HepG2 (cell line): ENCODE data around the gene ATP2C2. TPM values are rescaled to one million over a fixed set of nuclear protein-coding genes. Genes with fewer than 3 reads are reported as not detected.

ENCODE experiments used
- ATAC-seq: fragments of 200-7000 bp; cut with Tn5 transposase; 3 replicates; pipeline ENCODE4 v1.9.1; 2020; ENCODE audit warnings: mild to moderate bottlenecking, moderate library complexity
- BruUV-seq: library from RNA; stranded (reverse); fragments of 400-500 nt; replicated peaks from 2 replicates; lab custom pipeline; 2021; lab: Mats Ljungman, UMichigan
- CTCF ChIA-PET: fragments of 300-600 bp; formaldehyde crosslinking; extraction: SDS; loops from one replicate; lab custom pipeline; 2021; ENCODE audit warnings: low total read pairs, inconsistent platforms, low intra/inter-chr PET ratio; lab: Yijun Ruan, JAX
- POLR2A ChIA-PET: fragments of 350-600 bp; sonication (Branson Sonifier 250); formaldehyde crosslinking; loops from one replicate; lab custom pipeline; 2020; ENCODE audit warnings: antibody characterized with exemption, inconsistent platforms; lab: Yijun Ruan, JAX
- DNase-seq: peaks from one replicate; pipeline ENCODE4 v3.0.0-alpha.2; 2015; ENCODE audit warnings: low spot score
- FAIRE-seq: peaks from 3 replicates; lab custom pipeline; 2011; peaks lifted over from hg19 to GRCh38; lab: Jason Lieb, UNC
- H2AFZ ChIP-seq: one replicate; pipeline ENCODE4 v1.6.1; 2011; ENCODE audit warnings: low read length, inconsistent platforms
- H3K27ac ChIP-seq: fragments of 300-600 bp; 3 replicates; pipeline ENCODE4 v1.8.0; 2011; ENCODE audit warnings: mixed run types, mild to moderate bottlenecking, mixed read lengths, low read length, inconsistent platforms; ENCODE audit not compliant: insufficient read depth; ENCODE audit errors: extremely low read length
- H3K27me3 ChIP-seq, 2 experiments: fragments of 200-600 bp in 1 of 2; 2 replicates in 1 of 2; 3 replicates in 1 of 2; pipeline versions ENCODE4 v1.6.0 to v1.8.0; 2011; ENCODE audit warnings: low read length in 2 of 2, mild to moderate bottlenecking in 2 of 2, moderate library complexity in 2 of 2, inconsistent platforms in 1 of 2; ENCODE audit not compliant: insufficient read depth in 2 of 2, control insufficient read depth in 1 of 2
- H3K36me3 ChIP-seq, 2 experiments: fragments of 200-600 bp in 1 of 2; replicated peaks in 1 of 2; 2 replicates in 1 of 2; 3 replicates in 1 of 2; pipeline versions ENCODE4 v1.5.1 to v1.8.0; 2011; ENCODE audit warnings: low read length in 2 of 2, inconsistent platforms in 1 of 2; ENCODE audit not compliant: insufficient read depth in 2 of 2, control insufficient read depth in 1 of 2
- H3K4me1 ChIP-seq: 2 replicates; pipeline ENCODE4 v1.5.1; 2012; ENCODE audit warnings: low read length, inconsistent platforms; ENCODE audit not compliant: insufficient read depth
- H3K4me2 ChIP-seq: 2 replicates; pipeline ENCODE4 v1.6.0; 2011; ENCODE audit warnings: low read depth, low read length, inconsistent platforms
- H3K4me3 ChIP-seq, 3 experiments: fragments of 200-600 bp in 1 of 3; sonication (generic), shearing (Covaris generic) in 1 of 3; replicated peaks in 1 of 3; 2 replicates each; pipeline ENCODE4 v1.5.1; 2011 to 2016; ENCODE audit warnings: low read length in 3 of 3, inconsistent platforms in 2 of 3, low read depth in 2 of 3, mild to moderate bottlenecking in 2 of 3, control low read depth in 1 of 3, mixed read lengths in 1 of 3; ENCODE audit not compliant: insufficient read depth in 1 of 3
- H3K79me2 ChIP-seq: one replicate; pipeline ENCODE4 v1.6.1; 2011; ENCODE audit warnings: low read length, inconsistent platforms; ENCODE audit not compliant: insufficient read depth
- H3K9ac ChIP-seq: 2 replicates; pipeline ENCODE4 v1.6.0; 2011; ENCODE audit warnings: mild to moderate bottlenecking, low read depth, low read length, inconsistent platforms; ENCODE audit not compliant: insufficient read depth
- H3K9me3 ChIP-seq: 2 replicates; pipeline ENCODE4 v1.5.1; 2012; ENCODE audit warnings: mild to moderate bottlenecking, low read length
- H4K20me1 ChIP-seq: 2 replicates; pipeline ENCODE4 v1.6.0; 2011; ENCODE audit warnings: inconsistent platforms, mild to moderate bottlenecking, low read length, moderate library complexity; ENCODE audit not compliant: insufficient read depth
- ARID2 ChIP-seq: sonication (generic); formaldehyde crosslinking; IDR thresholded peaks from 2 replicates; pipeline ENCODE4 v1.8.1; 2022; ENCODE audit warnings: mild to moderate bottlenecking, missing genetic modification reagents, borderline replicate concordance
- CTCF ChIP-seq: sonication (generic); formaldehyde crosslinking; IDR thresholded peaks from 2 replicates; pipeline ENCODE4 v1.5.0; 2020; ENCODE audit warnings: mild to moderate bottlenecking, missing genetic modification reagents, moderate library complexity
- GMEB1 ChIP-seq: sonication (generic); formaldehyde crosslinking; IDR thresholded peaks from 2 replicates; pipeline ENCODE4 v1.5.1; 2020; ENCODE audit warnings: missing genetic modification reagents, mild to moderate bottlenecking, borderline replicate concordance
- HDAC1 ChIP-seq: sonication (generic); formaldehyde crosslinking; IDR thresholded peaks from 2 replicates; pipeline ENCODE4 v1.5.1; 2020; ENCODE audit warnings: mild to moderate bottlenecking, missing genetic modification reagents
- JUNB ChIP-seq: sonication (generic); formaldehyde crosslinking; IDR thresholded peaks from 2 replicates; pipeline ENCODE4 v1.8.0; 2022; ENCODE audit warnings: missing genetic modification reagents, mild to moderate bottlenecking, borderline replicate concordance
- SOX5 ChIP-seq: IDR thresholded peaks from 2 replicates; pipeline ENCODE4 v1.6.1; 2016; ENCODE audit warnings: borderline replicate concordance
- SP5 ChIP-seq: IDR thresholded peaks from 2 replicates; pipeline ENCODE4 v1.6.1; 2016; ENCODE audit warnings: low read depth, borderline replicate concordance
- TFAP4 ChIP-seq: sonication (generic); IDR thresholded peaks from 2 replicates; pipeline ENCODE4 v1.6.1; 2016; ENCODE audit warnings: low read depth, borderline replicate concordance
- TFDP1 ChIP-seq: IDR thresholded peaks from 2 replicates; pipeline ENCODE4 v1.6.1; 2016; ENCODE audit warnings: missing compliant biosample characterization, missing genetic modification reagents, borderline replicate concordance
- ZNF382 ChIP-seq: sonication (generic); formaldehyde crosslinking; IDR thresholded peaks from 2 replicates; pipeline ENCODE4 v1.5.0; 2020; ENCODE audit warnings: missing genetic modification reagents, mild to moderate bottlenecking, borderline replicate concordance
- WGBS: methylation state at CpG from one replicate; pipeline ENCODE4 v1.1.6; 2017; ENCODE audit warnings: low lambda C conversion rate; 5-methylcytosine and 5-hydroxymethylcytosine counted together
- in situ Hi-C: cut with HindIII; loops from 2 replicates; pipeline ENCODE4 v1.10.0; 2017; ENCODE audit warnings: low pct_unique_long_range_greater_than_20kb; ENCODE audit not compliant: extremely low pct_ligation_motif_present
- intact Hi-C: fragments of 100-400 bp; cut with micrococcal nuclease; formaldehyde crosslinking; loops from one replicate; pipeline ENCODE4 v1.10.0; 2022; ENCODE audit not compliant: unreplicated experiment
- polyA plus RNA-seq, 8 experiments: library from polyadenylated mRNA; depleted of rRNA in 3 of 8; stranded (reverse) in 7 of 8; unstranded in 1 of 8; fragments of >200 nt; fragmentation: Illumina TruSeq in 4 of 8; extraction: Trizol in 4 of 8; gene quantifications; 2 replicates each; pipeline versions ENCODE4 v1.2.1 to v1.2.3, GENCODE V29; 2011 to 2016; ENCODE audit warnings: low read depth in 4 of 8, missing spikeins in 1 of 8, mixed read lengths in 1 of 8; ENCODE audit not compliant: insufficient read depth in 1 of 8
- total RNA-seq, 5 experiments: library from RNA; depleted of rRNA; stranded (reverse); fragments of >200 nt; fragmentation: Illumina TruSeq; extraction: Trizol; gene quantifications; 2 replicates each; pipeline ENCODE4 v1.2.3, GENCODE V29; 2016; ENCODE audit warnings: low read depth in 1 of 5

Gene ATP2C2
- total and polyA plus RNA-seq, 2 of the 13 experiments (the other 11 are each of a cell fraction or from before 2014, with no cell fraction given) = 0.07 TPM; not detected in 1

DNA sequence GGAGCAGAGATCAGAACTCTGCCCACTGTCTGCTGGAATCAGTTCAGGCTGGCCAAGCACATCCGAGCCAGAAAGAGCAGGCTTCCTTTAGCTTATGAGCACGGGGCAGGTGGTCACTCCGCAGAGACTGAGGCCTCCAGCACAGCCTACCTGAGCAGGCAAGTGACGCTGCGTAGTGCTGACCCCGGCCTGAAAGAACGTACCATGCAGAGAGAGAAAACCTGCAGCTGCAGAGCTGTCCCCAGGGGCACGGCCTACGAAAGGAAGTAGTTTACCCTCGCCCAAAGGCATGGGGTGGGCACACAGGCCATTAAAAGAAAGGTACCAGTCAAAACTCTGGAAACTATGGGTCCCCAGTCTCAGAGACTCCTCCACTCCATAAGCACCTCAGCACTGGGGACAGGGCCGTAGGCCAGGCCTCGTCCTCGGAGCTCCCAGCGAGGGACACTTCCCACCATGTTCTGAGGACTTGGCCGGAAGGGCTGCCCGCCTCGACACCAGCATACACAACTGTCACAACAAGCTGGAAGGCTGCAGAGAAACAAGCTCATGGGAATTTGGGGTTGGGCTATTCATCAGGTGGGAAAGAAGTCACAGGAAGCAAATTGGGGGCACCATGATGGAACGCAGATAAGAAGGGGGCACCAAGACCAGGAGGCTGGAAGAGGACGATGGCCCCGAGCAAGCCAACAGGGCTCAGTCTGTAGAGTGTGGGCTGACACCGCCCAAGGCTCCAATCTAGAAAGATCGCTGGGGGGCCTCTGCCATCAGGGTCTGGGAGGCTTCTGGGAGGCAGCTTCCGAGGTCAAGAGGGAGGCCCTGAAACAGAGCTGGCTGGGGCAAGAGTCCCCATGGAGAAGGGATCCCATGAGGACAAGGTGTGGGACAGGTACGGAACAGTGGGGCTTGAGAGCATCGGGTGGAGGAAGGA, 114.9 kb downstream of the ATP2C2 start:
- Histone ChIP-seq H3K4me3 (no peak overlapping the region), H3K36me3 (peaks cover 2 to 16% of the 10 kb centered on the region in 2 experiments; a peak in 3 of 5 replicates), H3K9ac (no peak overlapping the region), H3K4me1 (no peaks in the 10 kb centered on the region), H3K4me2 (no peak overlapping the region), H3K27me3 (no peaks in the 10 kb centered on the region), H2AFZ (no peak overlapping the region), H3K9me3 (no peaks in the 10 kb centered on the region), H3K79me2 (no peaks in the 10 kb centered on the region), H3K27ac (no peak overlapping the region), H4K20me1 (no peaks in the 10 kb centered on the region)
- BruUV-seq = no TSS peak
- in situ Hi-C loops = loop anchor here (5.0 kb wide), 1 partner anchor 206 kb away; no protein-coding TSS in a partner anchor
- FAIRE-seq (no peak), ATAC-seq (no peak), DNase-seq (no peak)
- TF ChIP-seq SP5 (CRISPR knock-in tag) (no peak), SOX5 (no peak), TFAP4 (no peak), TFDP1 (CRISPR knock-in tag) (no peak), ZNF382 (CRISPR knock-in tag) (no peak), CTCF (CRISPR knock-in tag) (no peak), ARID2 (no peak), GMEB1 (CRISPR knock-in tag) (no peak), HDAC1 (no peak), JUNB (CRISPR knock-in tag) (no peak)
- ChIA-PET POLR2A (no interaction called here), CTCF (interaction anchor here (3.0 kb wide), 1 partner anchor 206 kb away, joined by 62 read pairs; no protein-coding TSS in a partner anchor)
- intact Hi-C loops = no loop called here
- 95% methylated on average over 24 of the region's 25 CpGs for WGBS
